CD4-positive, alpha-beta T cell (primary cell): ENCODE results near the gene KCNJ15. TPM values are rescaled to one million over a fixed set of nuclear protein-coding genes. Genes with fewer than 3 reads are reported as not detected.
"Not testable (repeated sequence)": the region's sequence is repeated elsewhere in the genome, so short reads cannot be mapped to it uniquely, and the experiment has no call there.

ENCODE experiments used
- ATAC-seq: fragments of 200-7000 bp; cut with Tn5 transposase; one replicate; pipeline ENCODE4 v1.10.0; 2022; ENCODE audit warnings: mild to moderate bottlenecking; ENCODE audit not compliant: poor library complexity
- CTCF ChIA-PET: fragments of 350-600 bp; sonication (Branson Sonifier 250); formaldehyde crosslinking; loops from one replicate; lab custom pipeline; 2021; ENCODE audit warnings: antibody characterized with exemption, inconsistent platforms; lab: Charles Lee
- POLR2A ChIA-PET: fragments of 350-600 bp; sonication (Branson Sonifier 250); formaldehyde crosslinking; loops from one replicate; lab custom pipeline; 2021; ENCODE audit warnings: antibody characterized with exemption, inconsistent platforms; lab: Charles Lee
- DNase-seq, 14 experiments: peaks; one replicate each; pipeline ENCODE4 v3.0.0-alpha.2; 2013 to 2020; ENCODE audit warnings: mixed read lengths in 2 of 14
- H3K27ac ChIP-seq, 2 donors: one replicate each; pipeline versions ENCODE4 v1.5.1 to v1.7.0; 2013; ENCODE audit warnings: low read length in 2 of 2, low read depth in 1 of 2, mild to moderate bottlenecking in 1 of 2
- H3K27me3 ChIP-seq, 2 experiments: 1 replicate in 1 of 2; 2 replicates in 1 of 2; pipeline versions ENCODE4 v1.6.1 to v1.7.0; 2013; ENCODE audit warnings: low read length in 2 of 2, control low read depth in 1 of 2, mild to moderate bottlenecking in 1 of 2, moderate library complexity in 1 of 2; ENCODE audit not compliant: insufficient read depth in 2 of 2, control insufficient read depth in 1 of 2
- H3K36me3 ChIP-seq: one replicate; pipeline ENCODE4 v1.6.1; 2013; ENCODE audit warnings: low read length, control low read depth; ENCODE audit not compliant: insufficient read depth
- H3K4me1 ChIP-seq: one replicate; pipeline ENCODE4 v1.6.1; 2013; ENCODE audit warnings: low read length, control low read depth; ENCODE audit not compliant: insufficient read depth
- H3K4me3 ChIP-seq: one replicate; pipeline ENCODE4 v1.5.1; 2013; ENCODE audit warnings: mild to moderate bottlenecking, low read length, moderate library complexity
- H3K9me3 ChIP-seq, 2 experiments: 1 replicate in 1 of 2; 2 replicates in 1 of 2; pipeline versions ENCODE4 v1.6.1 to v1.7.0; 2013; ENCODE audit warnings: low read length in 2 of 2, mild to moderate bottlenecking in 2 of 2, control low read depth in 1 of 2, moderate library complexity in 1 of 2; ENCODE audit not compliant: control insufficient read depth in 1 of 2, insufficient read depth in 1 of 2
- H3K27ac Mint-ChIP-seq: one replicate; pipeline ENCODE4 v1.8.0; 2020; ENCODE audit warnings: mixed read lengths
- H3K27me3 Mint-ChIP-seq: one replicate; pipeline ENCODE4 v1.8.0; 2021; ENCODE audit warnings: mixed read lengths
- H3K36me3 Mint-ChIP-seq: one replicate; pipeline ENCODE4 v1.8.0; 2021; ENCODE audit warnings: low read depth, mixed read lengths
- H3K4me1 Mint-ChIP-seq: one replicate; pipeline ENCODE4 v1.8.0; 2021; ENCODE audit warnings: low read depth, mixed read lengths
- H3K4me3 Mint-ChIP-seq: one replicate; pipeline ENCODE4 v1.8.0; 2020; ENCODE audit warnings: mild to moderate bottlenecking, mixed read lengths
- H3K9me3 Mint-ChIP-seq: one replicate; pipeline ENCODE4 v1.8.0; 2020; ENCODE audit warnings: mixed read lengths
- intact Hi-C, 2 experiments: fragments of 100-400 bp; cut with DNase I in 1 of 2; cut with micrococcal nuclease in 1 of 2; formaldehyde crosslinking; loops; one replicate each; pipeline versions ENCODE4 v1.15.1 to v1.9.0; 2023 to 2025; cut with DNase I, micrococcal nuclease
- total RNA-seq, 174 experiments: library from RNA in 2 of 174; stranded (reverse) in 2 of 174; gene quantifications; one replicate each; pipeline ENCODE4 v1.2.3 and lab custom pipeline; 2021 to 2026
- TF ChIP-seq, protein P1 (sequence below): fragments of 200-600 bp; IDR thresholded peaks from one replicate; pipeline ENCODE4 v1.8.0; 2022; ENCODE audit warnings: antibody characterized with exemption, mild to moderate bottlenecking

KCNJ15 gene
- total RNA-seq, 2 experiments from 2014 or later, result 0.19 TPM; not detected in 1

DNA sequence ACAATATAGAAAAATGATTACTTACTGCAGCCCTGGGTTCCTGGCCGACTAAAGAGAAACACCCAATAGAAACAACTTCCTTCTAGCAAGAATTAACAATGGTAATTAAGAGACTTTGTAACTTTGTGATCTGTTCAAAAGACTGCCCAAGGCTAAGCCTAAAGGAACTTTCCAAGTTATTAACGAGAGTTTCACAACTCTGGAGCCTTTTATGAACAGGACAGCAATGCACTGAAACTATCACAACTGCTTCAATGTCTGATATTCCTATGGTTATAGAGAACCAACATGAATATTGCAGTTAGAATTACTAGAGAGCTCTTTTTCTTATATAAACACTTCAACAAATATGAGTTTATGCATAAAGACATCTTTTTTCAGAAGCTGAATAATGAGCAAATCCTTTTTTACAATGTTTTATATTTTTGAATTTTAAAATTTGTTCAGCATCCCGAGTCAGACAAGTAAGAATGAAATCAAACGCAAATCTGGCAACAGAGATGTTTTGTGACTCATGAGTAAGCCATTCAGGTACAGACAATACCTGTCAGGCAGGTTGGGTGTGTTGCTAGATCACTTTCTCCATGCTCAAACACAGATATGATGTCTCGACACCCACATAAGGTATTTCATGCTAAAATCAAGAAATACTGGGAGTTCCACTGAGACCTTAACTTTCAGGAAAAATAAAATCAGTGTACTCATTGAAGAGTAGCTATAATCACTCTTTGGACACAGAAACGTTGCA lies 22.2 kb upstream of the KCNJ15 start:
- H3K36me3 Mint-ChIP-seq, result no peaks in the 10 kb centered on the region
- H3K27me3 ChIP-seq, result no peaks in the 10 kb centered on the region
- ChIA-PET POLR2A (no interaction called here), CTCF (interaction anchor here (1.9 kb wide), 1 partner anchor 15 kb away, joined by 4 read pairs; no protein-coding TSS in a partner anchor)
- intact Hi-C loops, result no loop called here
- no peaks in the 10 kb centered on the region for H3K27me3 Mint-ChIP-seq
- H3K9me3 ChIP-seq, result peaks cover 0 to 8% of the 10 kb centered on the region in 2 experiments
- no peak overlapping the region for H3K27ac Mint-ChIP-seq
- no peak overlapping the region for H3K4me3 ChIP-seq
- TF ChIP-seq, protein P1, sequence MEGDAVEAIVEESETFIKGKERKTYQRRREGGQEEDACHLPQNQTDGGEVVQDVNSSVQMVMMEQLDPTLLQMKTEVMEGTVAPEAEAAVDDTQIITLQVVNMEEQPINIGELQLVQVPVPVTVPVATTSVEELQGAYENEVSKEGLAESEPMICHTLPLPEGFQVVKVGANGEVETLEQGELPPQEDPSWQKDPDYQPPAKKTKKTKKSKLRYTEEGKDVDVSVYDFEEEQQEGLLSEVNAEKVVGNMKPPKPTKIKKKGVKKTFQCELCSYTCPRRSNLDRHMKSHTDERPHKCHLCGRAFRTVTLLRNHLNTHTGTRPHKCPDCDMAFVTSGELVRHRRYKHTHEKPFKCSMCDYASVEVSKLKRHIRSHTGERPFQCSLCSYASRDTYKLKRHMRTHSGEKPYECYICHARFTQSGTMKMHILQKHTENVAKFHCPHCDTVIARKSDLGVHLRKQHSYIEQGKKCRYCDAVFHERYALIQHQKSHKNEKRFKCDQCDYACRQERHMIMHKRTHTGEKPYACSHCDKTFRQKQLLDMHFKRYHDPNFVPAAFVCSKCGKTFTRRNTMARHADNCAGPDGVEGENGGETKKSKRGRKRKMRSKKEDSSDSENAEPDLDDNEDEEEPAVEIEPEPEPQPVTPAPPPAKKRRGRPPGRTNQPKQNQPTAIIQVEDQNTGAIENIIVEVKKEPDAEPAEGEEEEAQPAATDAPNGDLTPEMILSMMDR, result no peak
- H3K4me1 Mint-ChIP-seq, result no peaks in the 10 kb centered on the region
- H3K36me3 ChIP-seq, result no peaks in the 10 kb centered on the region
- H3K27ac ChIP-seq, result no peak overlapping the region
- DNase-seq (no peak), ATAC-seq (no peak)
- no peak overlapping the region for H3K4me3 Mint-ChIP-seq
- H3K9me3 Mint-ChIP-seq, result peaks cover 8% of the 10 kb centered on the region
- no peaks in the 10 kb centered on the region for H3K4me1 ChIP-seq

DNA sequence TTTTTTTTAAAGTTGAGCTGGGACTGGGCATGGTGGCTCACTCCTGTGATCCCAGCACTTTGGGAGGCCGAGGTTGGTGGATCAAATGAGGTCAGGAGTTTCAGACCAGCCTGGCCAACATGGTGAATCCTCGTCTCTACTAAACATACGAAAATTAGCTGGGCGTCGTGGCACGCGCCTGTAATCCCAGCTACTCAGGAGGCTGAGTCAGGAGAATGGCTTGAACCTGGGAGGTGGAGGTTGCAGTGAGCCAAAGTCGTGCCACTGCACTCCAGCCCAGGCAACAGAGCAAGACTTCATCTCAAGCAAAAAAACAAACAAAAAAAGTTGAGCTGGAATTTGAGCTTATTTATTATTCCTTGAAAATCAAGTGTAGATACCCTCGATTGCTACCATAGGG lies 21.5 kb upstream of the KCNJ15 start:
- DNase-seq, H3K27ac ChIP-seq, H3K27me3 Mint-ChIP-seq, ATAC-seq, H3K36me3 Mint-ChIP-seq, H3K4me1 ChIP-seq, H3K4me3 Mint-ChIP-seq, H3K9me3 Mint-ChIP-seq, H3K4me3 ChIP-seq, H3K4me1 Mint-ChIP-seq, H3K9me3 ChIP-seq, H3K27ac Mint-ChIP-seq, intact Hi-C loops, H3K36me3 ChIP-seq, POLR2A ChIA-PET, H3K27me3 ChIP-seq: not testable (repeated sequence)
- CTCF ChIA-PET, result interaction anchor here (1.9 kb wide), 1 partner anchor 15 kb away, joined by 4 read pairs; no protein-coding TSS in a partner anchor

DNA sequence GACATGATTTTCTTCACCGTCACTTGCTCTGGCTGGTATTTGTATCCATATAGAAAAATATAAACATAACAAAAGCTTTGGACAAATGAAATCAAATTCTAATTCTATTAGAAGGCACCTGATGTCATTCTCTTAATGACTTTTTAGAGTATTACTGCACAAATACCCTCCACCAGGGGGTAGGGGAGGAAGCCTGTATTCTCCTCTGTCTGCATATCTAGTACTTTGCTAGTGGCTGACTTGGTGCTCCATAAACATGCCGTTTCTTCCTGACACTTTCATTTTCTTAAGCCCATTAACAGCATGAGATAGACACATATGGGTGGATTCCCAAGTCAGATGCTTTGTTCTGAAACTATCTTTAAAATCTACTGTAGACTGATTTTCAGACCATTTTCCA lies 20.6 kb upstream of the KCNJ15 start:
- POLR2A ChIA-PET, result no interaction called here
- Mint-ChIP-seq H3K4me1 (no peaks in the 10 kb centered on the region), H3K27me3 (no peaks in the 10 kb centered on the region), H3K9me3 (no peaks in the 10 kb centered on the region), H3K27ac (no peak overlapping the region), H3K36me3 (no peaks in the 10 kb centered on the region), H3K4me3 (no peak overlapping the region)
- TF ChIP-seq, protein P1, result no peak
- H3K36me3 ChIP-seq, result no peaks in the 10 kb centered on the region
- H3K27me3 ChIP-seq, result no peaks in the 10 kb centered on the region
- CTCF ChIA-PET, result no interaction called here
- ATAC-seq (no peak), DNase-seq (no peak)
- H3K4me3 ChIP-seq, result no peak overlapping the region
- intact Hi-C loops, result no loop called here
- no peak overlapping the region for H3K27ac ChIP-seq
- no peaks in the 10 kb centered on the region for H3K4me1 ChIP-seq
- H3K9me3 ChIP-seq, result no peaks in the 10 kb centered on the region

DNA sequence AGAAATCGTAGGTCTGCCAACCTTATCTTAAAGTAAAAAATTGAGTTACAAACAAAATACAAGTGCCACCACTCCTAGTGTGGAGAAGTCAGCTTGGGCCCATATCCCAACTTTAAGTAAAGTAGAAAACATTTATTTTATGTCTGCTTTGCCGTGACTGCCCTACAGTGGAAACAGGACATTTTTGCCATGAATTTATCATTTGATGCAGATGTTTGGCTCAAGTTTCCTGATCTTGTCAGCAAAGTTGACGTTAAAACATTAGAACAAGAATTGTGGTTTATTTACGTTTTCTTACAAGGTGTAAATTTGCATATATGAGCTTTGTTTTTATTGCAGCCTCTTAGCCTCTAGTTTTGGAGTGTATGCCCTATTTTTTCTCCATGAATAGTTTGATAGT lies 17.1 kb upstream of the KCNJ15 start:
- no peak overlapping the region for H3K27ac Mint-ChIP-seq
- Histone ChIP-seq H3K9me3 (no peaks in the 10 kb centered on the region), H3K36me3 (no peaks in the 10 kb centered on the region), H3K27ac (no peak overlapping the region), H3K4me1 (peaks cover 6% of the 10 kb centered on the region), H3K4me3 (no peak overlapping the region), H3K27me3 (no peaks in the 10 kb centered on the region)
- H3K36me3 Mint-ChIP-seq, result no peaks in the 10 kb centered on the region
- ChIA-PET POLR2A (no interaction called here), CTCF (no interaction called here)
- H3K27me3 Mint-ChIP-seq, result no peaks in the 10 kb centered on the region
- TF ChIP-seq, protein P1, result no peak
- peaks cover 10% of the 10 kb centered on the region for H3K4me1 Mint-ChIP-seq
- no peak for ATAC-seq
- no peak for DNase-seq
- intact Hi-C loops, result no loop called here
- H3K4me3 Mint-ChIP-seq, result no peak overlapping the region
- H3K9me3 Mint-ChIP-seq, result no peaks in the 10 kb centered on the region
